OCI-LY3 (cell line): Measurements from ENCODE around the gene KRT73.

Source experiments
- H2AFZ ChIP-seq: fragments of 200-600, 300-600 bp; shearing (Covaris generic); 2 replicates; pipeline ENCODE4 v1.6.0; 2014; ENCODE audit warnings: antibody characterized with exemption, low read depth, low read length
- H3K27ac ChIP-seq: fragments of 200-600, 300-600 bp; sonication (generic); 2 replicates; pipeline ENCODE4 v1.5.1; 2014; ENCODE audit warnings: mild to moderate bottlenecking, low read length, moderate library complexity, mixed read lengths
- H3K27me3 ChIP-seq: fragments of 200-600, 300-600 bp; sonication (generic); 2 replicates; pipeline ENCODE4 v1.6.1; 2014; ENCODE audit warnings: low read depth, low read length, mixed read lengths
- H3K36me3 ChIP-seq: fragments of 200-600, 300-600 bp; sonication (generic); replicated peaks from 2 replicates; pipeline ENCODE3; 2014; ENCODE audit warnings: low read depth, low read length, mixed read lengths
- H3K4me1 ChIP-seq: fragments of 300-600, 200-600 bp; sonication (generic); 2 replicates; pipeline ENCODE4 v1.6.1; 2014; ENCODE audit warnings: low read length, mixed read lengths
- H3K4me2 ChIP-seq: fragments of 200-600, 300-600 bp; sonication (generic); 2 replicates; pipeline ENCODE4 v1.6.1; 2014; ENCODE audit warnings: low read length, mixed read lengths
- H3K4me3 ChIP-seq: fragments of 300-600, 200-600 bp; sonication (generic); 2 replicates; pipeline ENCODE4 v1.5.1; 2014; ENCODE audit warnings: antibody characterized with exemption, mild to moderate bottlenecking, low read length, moderate library complexity
- H3K79me2 ChIP-seq: fragments of 300-600, 200-600 bp; shearing (Covaris generic); 2 replicates; pipeline ENCODE4 v1.6.1; 2014; ENCODE audit warnings: mild to moderate bottlenecking, low read length, mixed read lengths
- H3K9ac ChIP-seq: fragments of 300-600, 200-600 bp; shearing (Covaris generic); 2 replicates; pipeline ENCODE4 v1.6.0; 2014; ENCODE audit warnings: mild to moderate bottlenecking, low read length, moderate library complexity
- H3K9me3 ChIP-seq: fragments of 200-600, 300-600 bp; shearing (Covaris generic); 2 replicates; pipeline ENCODE4 v1.6.1; 2014; ENCODE audit warnings: low read length, mixed read lengths; ENCODE audit not compliant: insufficient read depth
- H4K20me1 ChIP-seq: fragments of 200-600, 300-600 bp; sonication (generic); 2 replicates; pipeline ENCODE4 v1.6.1; 2016; ENCODE audit warnings: low read length, mixed read lengths; ENCODE audit not compliant: insufficient read depth
- EZH2phosphoT487 ChIP-seq: fragments of 200-600 bp; shearing (Covaris generic); IDR thresholded peaks from 2 replicates; pipeline ENCODE4 v1.6.1; 2018; ENCODE audit warnings: antibody characterized with exemption, mixed run types, low read depth
- TF ChIP-seq, protein P1 (sequence below): fragments of 200-600, 300-600 bp; sonication (generic); IDR thresholded peaks from 2 replicates; pipeline ENCODE4 v1.5.1; 2014; ENCODE audit warnings: antibody characterized with exemption, low read length, low read depth

KRT73 gene

DNA sequence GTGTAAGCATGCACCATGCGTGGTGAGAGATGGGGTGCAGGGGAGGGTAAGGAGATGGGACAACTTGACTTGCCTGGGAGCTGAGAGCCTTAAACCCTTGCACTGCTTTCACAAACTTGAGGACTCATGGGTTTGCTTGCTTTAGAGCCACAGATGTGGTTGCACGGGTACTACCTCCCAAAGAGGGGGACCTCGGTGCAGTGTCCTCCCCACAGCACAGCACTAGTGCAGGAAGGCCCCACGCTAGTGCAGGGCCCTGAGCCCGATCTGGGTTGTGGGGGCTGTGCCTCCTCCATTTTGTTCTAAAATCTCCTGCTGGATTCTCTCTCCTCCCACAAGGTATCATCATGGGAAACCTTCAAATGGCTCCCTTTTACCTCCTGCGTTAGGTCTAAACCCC is 28.3 kb downstream of the KRT73 start:
- H3K27me3 ChIP-seq: peaks cover 16% of the 10 kb centered on the region; the same call in 1 of the 2 replicates
- no peak overlapping the region for H3K4me3 ChIP-seq
- no peaks in the 10 kb centered on the region for H3K4me1 ChIP-seq
- no peaks in the 10 kb centered on the region for H3K9me3 ChIP-seq
- H2AFZ ChIP-seq: no peak overlapping the region
- H3K27ac ChIP-seq: no peak overlapping the region
- H3K4me2 ChIP-seq: no peak overlapping the region
- H3K79me2 ChIP-seq: no peaks in the 10 kb centered on the region
- no peaks in the 10 kb centered on the region for H3K36me3 ChIP-seq
- H4K20me1 ChIP-seq: no peaks in the 10 kb centered on the region
- TF ChIP-seq, protein P1, sequence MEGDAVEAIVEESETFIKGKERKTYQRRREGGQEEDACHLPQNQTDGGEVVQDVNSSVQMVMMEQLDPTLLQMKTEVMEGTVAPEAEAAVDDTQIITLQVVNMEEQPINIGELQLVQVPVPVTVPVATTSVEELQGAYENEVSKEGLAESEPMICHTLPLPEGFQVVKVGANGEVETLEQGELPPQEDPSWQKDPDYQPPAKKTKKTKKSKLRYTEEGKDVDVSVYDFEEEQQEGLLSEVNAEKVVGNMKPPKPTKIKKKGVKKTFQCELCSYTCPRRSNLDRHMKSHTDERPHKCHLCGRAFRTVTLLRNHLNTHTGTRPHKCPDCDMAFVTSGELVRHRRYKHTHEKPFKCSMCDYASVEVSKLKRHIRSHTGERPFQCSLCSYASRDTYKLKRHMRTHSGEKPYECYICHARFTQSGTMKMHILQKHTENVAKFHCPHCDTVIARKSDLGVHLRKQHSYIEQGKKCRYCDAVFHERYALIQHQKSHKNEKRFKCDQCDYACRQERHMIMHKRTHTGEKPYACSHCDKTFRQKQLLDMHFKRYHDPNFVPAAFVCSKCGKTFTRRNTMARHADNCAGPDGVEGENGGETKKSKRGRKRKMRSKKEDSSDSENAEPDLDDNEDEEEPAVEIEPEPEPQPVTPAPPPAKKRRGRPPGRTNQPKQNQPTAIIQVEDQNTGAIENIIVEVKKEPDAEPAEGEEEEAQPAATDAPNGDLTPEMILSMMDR: no peak
- TF ChIP-seq EZH2phosphoT487: no peak
- no peak overlapping the region for H3K9ac ChIP-seq

DNA sequence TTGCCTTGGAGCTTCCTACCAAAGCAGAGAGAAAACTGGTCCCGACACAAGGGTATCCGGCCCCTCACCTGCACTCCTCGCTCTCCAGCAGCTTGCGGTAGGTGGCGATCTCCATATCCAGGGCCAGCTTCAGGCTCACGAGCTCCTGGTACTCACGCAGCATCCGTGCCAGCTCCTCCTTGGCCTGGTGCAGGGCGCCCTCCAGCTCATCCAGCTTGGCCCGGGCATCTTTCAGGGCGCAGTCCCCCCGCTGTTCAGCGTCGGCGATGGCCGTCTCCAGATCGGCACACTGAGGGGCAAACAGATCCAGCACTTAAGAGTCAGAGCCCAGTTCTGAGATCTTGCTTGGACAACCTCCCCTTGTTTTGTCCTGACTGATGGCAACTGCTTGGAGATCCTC is 30.8 kb downstream of the KRT73 start:
- H3K9ac ChIP-seq: no peak overlapping the region
- H3K4me1 ChIP-seq: no peaks in the 10 kb centered on the region
- no peak overlapping the region for H3K4me3 ChIP-seq
- H3K27me3 ChIP-seq: peaks cover 8% of the 10 kb centered on the region; the same call in 1 of the 2 replicates
- no peak overlapping the region for H3K4me2 ChIP-seq
- H4K20me1 ChIP-seq: no peaks in the 10 kb centered on the region
- TF ChIP-seq EZH2phosphoT487: no peak
- no peak overlapping the region for H3K27ac ChIP-seq
- no peaks in the 10 kb centered on the region for H3K9me3 ChIP-seq
- H3K36me3 ChIP-seq: no peaks in the 10 kb centered on the region
- H2AFZ ChIP-seq: no peak overlapping the region
- H3K79me2 ChIP-seq: no peaks in the 10 kb centered on the region

DNA sequence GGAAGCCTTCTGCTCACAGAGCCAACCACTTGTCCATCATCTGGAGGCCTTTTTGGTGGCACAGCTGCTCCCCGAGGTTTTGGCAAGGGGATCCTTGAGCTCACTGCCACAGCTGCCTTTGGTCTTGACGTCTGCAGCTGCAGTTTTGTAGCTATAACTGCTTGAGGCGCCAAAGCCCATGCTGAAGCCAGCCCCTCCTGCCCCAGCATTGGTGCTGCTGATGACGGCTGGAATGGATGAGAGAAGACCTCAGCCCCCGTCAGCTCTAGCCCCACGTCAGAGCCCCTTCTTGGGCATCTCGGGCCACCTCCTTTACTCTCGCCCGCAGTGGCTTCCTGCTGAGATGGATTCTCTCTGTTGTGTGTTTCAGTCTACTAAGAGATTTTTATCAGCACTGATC is 32.4 kb downstream of the KRT73 start:
- Histone ChIP-seq H3K4me2 (no peak overlapping the region), H3K9ac (no peak overlapping the region), H3K9me3 (no peaks in the 10 kb centered on the region), H3K36me3 (no peaks in the 10 kb centered on the region), H3K27me3 (peaks cover 17% of the 10 kb centered on the region; the same call in 1 of the 2 replicates), H3K4me3 (no peak overlapping the region), H3K79me2 (no peaks in the 10 kb centered on the region), H2AFZ (no peak overlapping the region), H3K4me1 (no peaks in the 10 kb centered on the region), H4K20me1 (no peaks in the 10 kb centered on the region), H3K27ac (no peak overlapping the region)
- TF ChIP-seq, protein P1: no peak
- TF ChIP-seq EZH2phosphoT487: no peak

DNA sequence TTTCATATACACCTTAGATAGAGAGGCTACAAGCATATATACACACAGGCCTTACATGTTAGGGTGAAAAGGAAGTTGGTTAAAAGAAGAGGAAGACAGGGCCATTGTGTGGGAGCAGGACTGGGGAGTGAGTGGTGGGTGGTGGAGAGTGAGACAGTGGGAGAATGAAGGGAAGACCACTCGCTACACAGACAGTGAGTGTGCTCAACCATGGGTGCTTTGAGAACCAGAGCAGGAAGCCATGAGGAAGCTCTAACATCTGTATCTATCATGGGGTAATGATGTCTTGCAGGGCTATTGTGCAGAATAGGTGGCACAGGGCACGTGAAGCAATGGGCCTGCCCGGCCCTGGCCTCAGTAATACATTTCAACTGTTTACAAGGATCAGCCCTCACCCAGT is 33.3 kb downstream of the KRT73 start:
- Histone ChIP-seq H3K9me3 (no peaks in the 10 kb centered on the region), H3K4me3 (no peak overlapping the region), H3K79me2 (no peaks in the 10 kb centered on the region), H3K36me3 (no peaks in the 10 kb centered on the region), H3K27ac (no peak overlapping the region), H3K4me1 (no peaks in the 10 kb centered on the region), H3K4me2 (no peak overlapping the region), H4K20me1 (no peaks in the 10 kb centered on the region), H3K27me3 (peaks cover 17% of the 10 kb centered on the region; the same call in 1 of the 2 replicates), H3K9ac (no peak overlapping the region), H2AFZ (no peak overlapping the region)
- TF ChIP-seq, protein P1: no peak
- TF ChIP-seq EZH2phosphoT487: no peak

DNA sequence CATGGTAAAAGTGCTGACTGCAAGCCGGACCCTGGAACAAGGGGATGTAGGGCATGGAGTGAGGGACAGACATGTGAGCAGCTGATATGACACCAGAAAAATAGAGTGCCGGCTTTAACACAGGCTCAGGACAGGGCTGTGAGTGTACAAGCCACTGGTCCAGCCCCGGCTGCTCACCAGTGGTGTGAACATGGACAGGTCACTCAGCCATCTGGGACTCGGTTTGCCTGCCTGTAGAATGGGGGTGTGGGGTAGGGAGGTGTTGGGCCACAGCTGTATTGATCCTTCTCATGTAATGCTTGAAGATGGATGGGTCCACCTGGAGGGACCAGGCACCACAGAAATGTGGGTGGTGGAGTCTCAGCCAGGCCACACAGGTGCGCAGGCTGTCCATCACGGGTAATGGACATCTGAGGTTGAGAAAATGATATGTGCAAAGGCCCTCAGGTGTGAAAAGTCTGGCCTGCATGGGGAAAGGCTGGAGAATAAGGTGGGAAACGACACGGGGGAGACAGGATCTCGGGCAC is 34.1 kb downstream of the KRT73 start:
- no peaks in the 10 kb centered on the region for H3K36me3 ChIP-seq
- H4K20me1 ChIP-seq: no peaks in the 10 kb centered on the region
- no peaks in the 10 kb centered on the region for H3K79me2 ChIP-seq
- H3K27me3 ChIP-seq: peaks cover 15% of the 10 kb centered on the region
- no peak overlapping the region for H3K4me2 ChIP-seq
- no peak overlapping the region for H3K27ac ChIP-seq
- no peaks in the 10 kb centered on the region for H3K9me3 ChIP-seq
- no peak overlapping the region for H2AFZ ChIP-seq
- H3K9ac ChIP-seq: no peak overlapping the region
- H3K4me3 ChIP-seq: no peak overlapping the region
- H3K4me1 ChIP-seq: no peaks in the 10 kb centered on the region
- TF ChIP-seq EZH2phosphoT487: no peak
- TF ChIP-seq, protein P1: no peak
